Neural cell (in vitro differentiated cells): ENCODE data around the gene LDLRAD3. TPM values are rescaled to one million over a fixed set of nuclear protein-coding genes. Genes with fewer than 3 reads are reported as not detected.

Experiments
- H2AFZ ChIP-seq: fragments of 200-600, 300-800 bp; sonication (generic), shearing (Covaris generic); 2 replicates; pipeline ENCODE4 v1.6.0; 2014; ENCODE audit warnings: low read depth, mild to moderate bottlenecking, antibody characterized with exemption, low read length, moderate library complexity
- H3F3A ChIP-seq: fragments of 200-600 bp; shearing (Covaris generic); 2 replicates; pipeline ENCODE4 v1.6.1; 2016; ENCODE audit warnings: mild to moderate bottlenecking, moderate library complexity, mixed read lengths, antibody characterized with exemption, low read length; ENCODE audit not compliant: insufficient read depth, poor library complexity, severe bottlenecking
- H3K27ac ChIP-seq: fragments of 200-600, 300-800 bp; sonication (generic), shearing (Covaris generic); 2 replicates; pipeline ENCODE4 v1.5.1; 2014; ENCODE audit warnings: mild to moderate bottlenecking, low read length, moderate library complexity
- H3K27me3 ChIP-seq: fragments of 300-800, 200-600 bp; sonication (generic), shearing (Covaris generic); 2 replicates; pipeline ENCODE4 v1.6.0; 2014; ENCODE audit warnings: mild to moderate bottlenecking, low read depth, low read length, moderate library complexity; ENCODE audit not compliant: insufficient read depth
- H3K36me3 ChIP-seq: fragments of 300-800, 200-600 bp; sonication (generic), shearing (Covaris generic); 2 replicates; pipeline ENCODE4 v1.5.1; 2014; ENCODE audit warnings: mild to moderate bottlenecking, antibody characterized with exemption, low read length, moderate library complexity; ENCODE audit not compliant: insufficient read depth
- H3K4me2 ChIP-seq: fragments of 300-800, 200-600 bp; sonication (generic), shearing (Covaris generic); 2 replicates; pipeline ENCODE4 v1.6.0; 2014; ENCODE audit warnings: mild to moderate bottlenecking, low read length
- H3K4me3 ChIP-seq: fragments of 300-800, 200-600 bp; sonication (generic), shearing (Covaris generic); 2 replicates; pipeline ENCODE4 v1.5.1; 2014; ENCODE audit warnings: mild to moderate bottlenecking, low read length, moderate library complexity
- H3K79me2 ChIP-seq: fragments of 200-600 bp; shearing (Covaris generic); replicated peaks from 2 replicates; pipeline ENCODE4 v1.6.0; 2014; ENCODE audit warnings: mild to moderate bottlenecking, low read length, moderate library complexity; ENCODE audit not compliant: insufficient read depth
- H3K9ac ChIP-seq: fragments of 300-800, 200-600 bp; sonication (generic), shearing (Covaris generic); 2 replicates; pipeline ENCODE4 v1.6.1; 2016; ENCODE audit warnings: mild to moderate bottlenecking, low read length, mixed read lengths
- H3K9me2 ChIP-seq: fragments of 200-600 bp; shearing (Covaris generic); 2 replicates; pipeline ENCODE4 v1.6.1; 2016; ENCODE audit warnings: mild to moderate bottlenecking, low read length, mixed read lengths; ENCODE audit not compliant: insufficient read depth
- H3K9me3 ChIP-seq: fragments of 200-600, 300-800 bp; sonication (generic), shearing (Covaris generic); 2 replicates; pipeline ENCODE4 v1.6.1; 2016; ENCODE audit warnings: mild to moderate bottlenecking, mixed run types, low read length, moderate library complexity, mixed read lengths
- H4K20me1 ChIP-seq: fragments of 200-600 bp; shearing (Covaris generic); 2 replicates; pipeline ENCODE4 v1.6.1; 2016; ENCODE audit warnings: mild to moderate bottlenecking, mixed run types; ENCODE audit not compliant: insufficient read depth
- EP300 ChIP-seq: fragments of 450-650 bp; conservative IDR thresholded peaks from 2 replicates; pipeline ENCODE4 v1.6.1; 2014; ENCODE audit warnings: antibody characterized with exemption, mild to moderate bottlenecking, moderate library complexity; ENCODE audit not compliant: poor library complexity, severe bottlenecking
- EZH2 ChIP-seq: fragments of 200-600, 300-800 bp; shearing (Covaris generic), sonication (generic); IDR thresholded peaks from 2 replicates; pipeline ENCODE4 v1.6.1; 2014; ENCODE audit warnings: antibody characterized with exemption, low read length, borderline replicate concordance, mild to moderate bottlenecking; ENCODE audit not compliant: insufficient read depth, poor library complexity, severe bottlenecking
- MXI1 ChIP-seq: fragments of 450-650 bp; conservative IDR thresholded peaks from 2 replicates; pipeline ENCODE4 v1.6.1; 2014; ENCODE audit warnings: antibody characterized with exemption, mild to moderate bottlenecking; ENCODE audit not compliant: poor library complexity, severe bottlenecking
- POLR2AphosphoS5 ChIP-seq: IDR thresholded peaks from 2 replicates; pipeline ENCODE4 v1.6.1; 2012
- RAD21 ChIP-seq: fragments of 450-650 bp; conservative IDR thresholded peaks from 2 replicates; pipeline ENCODE4 v1.6.1; 2014; ENCODE audit warnings: antibody characterized with exemption, mild to moderate bottlenecking, moderate library complexity
- SMC3 ChIP-seq: fragments of 450-650 bp; conservative IDR thresholded peaks from 2 replicates; pipeline ENCODE4 v1.6.1; 2014; ENCODE audit warnings: antibody characterized with exemption, mild to moderate bottlenecking, moderate library complexity; ENCODE audit not compliant: poor library complexity
- TAF1 ChIP-seq: IDR thresholded peaks from 2 replicates; pipeline ENCODE4 v1.6.1; 2012; ENCODE audit warnings: low read depth
- polyA plus RNA-seq: library from polyadenylated mRNA; depleted of rRNA; stranded (reverse); fragments of >200 nt; gene quantifications from 2 replicates; pipeline ENCODE4 v1.2.3, GENCODE V29; 2014
- TF ChIP-seq, protein P1 (sequence below): IDR thresholded peaks from 2 replicates; pipeline ENCODE4 v1.6.1; 2012; ENCODE audit warnings: borderline replicate concordance
- TF ChIP-seq, protein P2 (sequence below): fragments of 450-650 bp; IDR thresholded peaks from 2 replicates; pipeline ENCODE4 v1.5.1; 2014; ENCODE audit warnings: antibody characterized with exemption, mild to moderate bottlenecking, moderate library complexity; ENCODE audit not compliant: poor library complexity, severe bottlenecking

Gene LDLRAD3
- polyA plus RNA-seq, 1 donor from 2014 or later = 3.5 TPM

DNA sequence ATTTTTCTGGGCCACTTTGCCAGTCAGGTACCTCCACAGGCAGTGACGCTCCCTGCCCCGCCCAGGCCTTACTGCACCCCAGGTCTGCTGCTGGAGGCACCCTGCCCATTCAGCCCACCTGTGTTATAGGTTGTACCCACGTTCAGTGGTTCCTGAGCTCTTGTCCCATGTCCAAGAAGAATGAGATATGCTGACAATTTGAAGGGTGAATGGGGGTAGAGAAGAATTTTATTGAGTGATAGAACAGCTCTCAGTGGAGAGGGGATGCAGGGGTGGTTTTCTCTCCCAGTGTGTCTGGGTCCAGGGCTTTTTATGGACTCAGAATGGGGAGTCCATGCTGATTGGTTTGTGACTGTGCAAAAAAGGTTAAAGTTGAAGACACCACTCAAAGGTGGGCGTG lies 149.7 kb downstream of the LDLRAD3 start:
- Histone ChIP-seq H3K79me2 (no peaks in the 10 kb centered on the region), H3K4me2 (no peak overlapping the region), H3K4me3 (no peak overlapping the region), H3K36me3 (no peaks in the 10 kb centered on the region), H3K9me3 (no peaks in the 10 kb centered on the region), H3K9ac (no peak overlapping the region), H3K27me3 (no peaks in the 10 kb centered on the region), H3F3A (no peaks in the 10 kb centered on the region), H2AFZ (no peak overlapping the region), H3K27ac (no peak overlapping the region), H4K20me1 (no peaks in the 10 kb centered on the region), H3K9me2 (no peaks in the 10 kb centered on the region)
- TF ChIP-seq TAF1 (no peak), SMC3 (no peak), POLR2AphosphoS5 (no peak), EZH2 (no peak), MXI1 (no peak), RAD21 (no peak), EP300 (no peak)
- TF ChIP-seq, protein P1, sequence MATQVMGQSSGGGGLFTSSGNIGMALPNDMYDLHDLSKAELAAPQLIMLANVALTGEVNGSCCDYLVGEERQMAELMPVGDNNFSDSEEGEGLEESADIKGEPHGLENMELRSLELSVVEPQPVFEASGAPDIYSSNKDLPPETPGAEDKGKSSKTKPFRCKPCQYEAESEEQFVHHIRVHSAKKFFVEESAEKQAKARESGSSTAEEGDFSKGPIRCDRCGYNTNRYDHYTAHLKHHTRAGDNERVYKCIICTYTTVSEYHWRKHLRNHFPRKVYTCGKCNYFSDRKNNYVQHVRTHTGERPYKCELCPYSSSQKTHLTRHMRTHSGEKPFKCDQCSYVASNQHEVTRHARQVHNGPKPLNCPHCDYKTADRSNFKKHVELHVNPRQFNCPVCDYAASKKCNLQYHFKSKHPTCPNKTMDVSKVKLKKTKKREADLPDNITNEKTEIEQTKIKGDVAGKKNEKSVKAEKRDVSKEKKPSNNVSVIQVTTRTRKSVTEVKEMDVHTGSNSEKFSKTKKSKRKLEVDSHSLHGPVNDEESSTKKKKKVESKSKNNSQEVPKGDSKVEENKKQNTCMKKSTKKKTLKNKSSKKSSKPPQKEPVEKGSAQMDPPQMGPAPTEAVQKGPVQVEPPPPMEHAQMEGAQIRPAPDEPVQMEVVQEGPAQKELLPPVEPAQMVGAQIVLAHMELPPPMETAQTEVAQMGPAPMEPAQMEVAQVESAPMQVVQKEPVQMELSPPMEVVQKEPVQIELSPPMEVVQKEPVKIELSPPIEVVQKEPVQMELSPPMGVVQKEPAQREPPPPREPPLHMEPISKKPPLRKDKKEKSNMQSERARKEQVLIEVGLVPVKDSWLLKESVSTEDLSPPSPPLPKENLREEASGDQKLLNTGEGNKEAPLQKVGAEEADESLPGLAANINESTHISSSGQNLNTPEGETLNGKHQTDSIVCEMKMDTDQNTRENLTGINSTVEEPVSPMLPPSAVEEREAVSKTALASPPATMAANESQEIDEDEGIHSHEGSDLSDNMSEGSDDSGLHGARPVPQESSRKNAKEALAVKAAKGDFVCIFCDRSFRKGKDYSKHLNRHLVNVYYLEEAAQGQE = no peak
- TF ChIP-seq, protein P2, sequence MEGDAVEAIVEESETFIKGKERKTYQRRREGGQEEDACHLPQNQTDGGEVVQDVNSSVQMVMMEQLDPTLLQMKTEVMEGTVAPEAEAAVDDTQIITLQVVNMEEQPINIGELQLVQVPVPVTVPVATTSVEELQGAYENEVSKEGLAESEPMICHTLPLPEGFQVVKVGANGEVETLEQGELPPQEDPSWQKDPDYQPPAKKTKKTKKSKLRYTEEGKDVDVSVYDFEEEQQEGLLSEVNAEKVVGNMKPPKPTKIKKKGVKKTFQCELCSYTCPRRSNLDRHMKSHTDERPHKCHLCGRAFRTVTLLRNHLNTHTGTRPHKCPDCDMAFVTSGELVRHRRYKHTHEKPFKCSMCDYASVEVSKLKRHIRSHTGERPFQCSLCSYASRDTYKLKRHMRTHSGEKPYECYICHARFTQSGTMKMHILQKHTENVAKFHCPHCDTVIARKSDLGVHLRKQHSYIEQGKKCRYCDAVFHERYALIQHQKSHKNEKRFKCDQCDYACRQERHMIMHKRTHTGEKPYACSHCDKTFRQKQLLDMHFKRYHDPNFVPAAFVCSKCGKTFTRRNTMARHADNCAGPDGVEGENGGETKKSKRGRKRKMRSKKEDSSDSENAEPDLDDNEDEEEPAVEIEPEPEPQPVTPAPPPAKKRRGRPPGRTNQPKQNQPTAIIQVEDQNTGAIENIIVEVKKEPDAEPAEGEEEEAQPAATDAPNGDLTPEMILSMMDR = no peak

- Histone ChIP-seq H3K9ac (no peak overlapping the region), H3K27ac (no peak overlapping the region), H3K36me3 (no peaks in the 10 kb centered on the region), H2AFZ (no peak overlapping the region), H3F3A (no peaks in the 10 kb centered on the region), H3K4me3 (no peak overlapping the region), H3K27me3 (no peaks in the 10 kb centered on the region), H3K4me2 (no peak overlapping the region), H3K79me2 (no peaks in the 10 kb centered on the region), H4K20me1 (no peaks in the 10 kb centered on the region), H3K9me3 (no peaks in the 10 kb centered on the region), H3K9me2 (no peaks in the 10 kb centered on the region)
- TF ChIP-seq, protein P1 = no peak
Observed at GRCh38 chr11:36094164-36094563, 150.3 kb downstream of the LDLRAD3 start.
